Heart left ventricle (tissue), 13 donors: ENCODE results near the gene ANKRD40CL.

Experiments used
- CTCF ChIP-seq, 12 donors: fragments of 200-600 bp; sonication (generic) in 4 of 12; IDR thresholded peaks; one replicate each; pipeline versions ENCODE4 v1.5.0 to v1.8.0; 2018 to 2022; ENCODE audit warnings: antibody characterized with exemption in 12 of 12, mild to moderate bottlenecking in 5 of 12
- POLR2A ChIP-seq, 2 donors: fragments of 450-650 bp; IDR thresholded peaks; one replicate each; pipeline ENCODE4 v1.6.1; 2017; ENCODE audit warnings: antibody characterized with exemption in 2 of 2, mild to moderate bottlenecking in 2 of 2, moderate library complexity in 2 of 2
- donor health status: ischemic (EF 13 %, LVEDD 7.1; RV severe dilation, severe dysfunction).
- donor health status: DM: no; HTN: yes; CAD: no.
- donor health status: DM: no; HTN: no; CAD: no.
- donor health status: ischemic (EF 25% LVEDD 6.9; RV normal size, moderate dysfunction).
- donor health status: ischemic (EF 25% LVEDD 5.7; RV mildly dilated, moderate dysfunction).
- donor health status: ischemic (EF 35%, LVEDD 5.7; RV mildly dilated, moderate dysfunction).
- donor health status: nonischemic (EF 11% LVEDD 7.7; RV severe dilation, severe dysfunction).
- donor health status: DM: yes; HTN: yes; CAD: no.
- donor health status: PGD.
- donor health status: ischemic (EF 29% LVEDD 5.4; RV normal size, mild dysfunction).
- donor health status: nonischemic (EF 23%, LVEDD 6.1; RV moderate dilation, normal function).

- TF ChIP-seq CTCF (IDR thresholded peaks at IDR 0.05) (no peak), POLR2A (IDR thresholded peaks at IDR 0.05) (no peak)
Measured at GRCh38 chr17:50802609-50803571, 35.6 kb upstream of the ANKRD40CL start.
